Inflammatory macrophage treated with lipopolysaccharide for 1 hour (primary cell): ENCODE data around the gene AGPAT3.

Experiments
- DNase-seq, 2 donors: peaks; one replicate each; pipeline ENCODE4 v3.0.0-alpha.2; 2020 to 2022

AGPAT3 gene

GRCh38 chr21:43982489-43983078 lies 117.6 kb downstream of the AGPAT3 start:
- DNase-seq = no peak

- DNase-seq = no peak
Observed at GRCh38 chr21:43983390-43983789, 118.4 kb downstream of the AGPAT3 start.

GRCh38 chr21:43983860-43984420 lies 118.9 kb downstream of the AGPAT3 start:
- no peak for DNase-seq

- DNase-seq = no peak
Observed at GRCh38 chr21:43984905-43985689, 120.1 kb downstream of the AGPAT3 start.

GRCh38 chr21:43985690-43986251 lies 120.7 kb downstream of the AGPAT3 start:
- DNase-seq = no peak

GRCh38 chr21:43986544-43987451 lies 121.8 kb downstream of the AGPAT3 start:
- no peak for DNase-seq

GRCh38 chr21:43987509-43987908 lies 122.5 kb downstream of the AGPAT3 start:
- DNase-seq = no peak

- no peak for DNase-seq
Observed at GRCh38 chr21:43988016-43988415, 123.0 kb downstream of the AGPAT3 start.

GRCh38 chr21:43988506-43989230 lies 123.6 kb downstream of the AGPAT3 start:
- no peak for DNase-seq

GRCh38 chr21:43989401-43989800 lies 124.4 kb downstream of the AGPAT3 start:
- DNase-seq = no peak

- no peak for DNase-seq
Observed at GRCh38 chr21:43991447-43991991, 126.5 kb downstream of the AGPAT3 start.

- no peak for DNase-seq
Observed at GRCh38 chr21:43992121-43992520, 127.1 kb downstream of the AGPAT3 start.

- no peak for DNase-seq
Observed at GRCh38 chr21:43993420-43993934, 128.5 kb downstream of the AGPAT3 start.

GRCh38 chr21:43994085-43994484 lies 129.1 kb downstream of the AGPAT3 start:
- no peak for DNase-seq

GRCh38 chr21:43994646-43995045 lies 129.6 kb downstream of the AGPAT3 start:
- DNase-seq = no peak

- DNase-seq = no peak
Observed at GRCh38 chr21:43995521-43996105, 130.6 kb downstream of the AGPAT3 start.

- DNase-seq = no peak
Observed at GRCh38 chr21:43997766-43998742, 133.0 kb downstream of the AGPAT3 start.

- no peak for DNase-seq
Observed at GRCh38 chr21:44000360-44000759, 135.3 kb downstream of the AGPAT3 start.

- no peak for DNase-seq
Observed at GRCh38 chr21:44002511-44002910, 137.5 kb downstream of the AGPAT3 start.
